ENCODE measurements around the gene PFDN5. TPM values are rescaled to one million over a fixed set of nuclear protein-coding genes. Genes with fewer than 3 reads are reported as not detected.

The PFDN5 gene
- total and polyA plus RNA-seq, 9 of the 15 experiments (the other 6 are each of a cell fraction or from before 2014, with no cell fraction given), result 361 to 1,636 (median 742) TPM

- peak; percentile 99 for TF ChIP-seq ZBTB7A (IDR thresholded peaks at IDR 0.05; ENCODE audit: borderline replicate concordance, control insufficient read depth, low read depth, low read length)
- peak; percentile 94 for TF ChIP-seq ZNF121 (CRISPR knock-in tag; conservative IDR thresholded peaks at IDR 0.05)
- 0 out of 2 replicates have a peak, but pooled peaks have one; percentile 50 for TF ChIP-seq DEAF1 (CRISPR knock-in tag; IDR thresholded peaks at IDR 0.05)
- TF ChIP-seq NCOR1 (IDR thresholded peaks at IDR 0.05), result peak; percentile 53
- peak; percentile 58; the same call in 1 of the 2 replicates for TF ChIP-seq LCOR (CRISPR knock-in tag; IDR thresholded peaks at IDR 0.05)
- TF ChIP-seq GATA2 (CRISPR knock-in tag; IDR thresholded peaks at IDR 0.05), result peak; percentile 37; the same call in 1 of the 2 replicates
- peak; percentile 77; the same call in 1 of the 2 replicates for TF ChIP-seq ZNF197 (CRISPR knock-in tag; IDR thresholded peaks at IDR 0.05; ENCODE audit: low read depth)
- TF ChIP-seq ZBTB12 (CRISPR knock-in tag; IDR thresholded peaks at IDR 0.05), result peak; percentile 38; the same call in 1 of the 2 replicates
- TF ChIP-seq THAP7 (CRISPR knock-in tag; IDR thresholded peaks at IDR 0.05), result no peak
- TF ChIP-seq ARID4B (CRISPR knock-in tag; IDR thresholded peaks at IDR 0.05), result peak; percentile 98
- no peak for TF ChIP-seq E4F1 (CRISPR knock-in tag; IDR thresholded peaks at IDR 0.05; ENCODE audit: borderline replicate concordance)
- TF ChIP-seq PCBP1 (IDR thresholded peaks at IDR 0.05; ENCODE audit: low read depth, low read length, poor library complexity, severe bottlenecking), result peak; percentile 63
- no peak for TF ChIP-seq ZSCAN32 (CRISPR knock-in tag; IDR thresholded peaks at IDR 0.05)
- TF ChIP-seq ATF7 (IDR thresholded peaks at IDR 0.05), result peak; percentile 62; the same call in 1 of the 2 replicates
- TF ChIP-seq FOXJ3 (CRISPR knock-in tag; IDR thresholded peaks at IDR 0.05), result no peak
- TF ChIP-seq MYBL2 (IDR thresholded peaks at IDR 0.05; ENCODE audit: low read depth), result peak; percentile 96
- TF ChIP-seq MYBL2 (CRISPR knock-in tag; IDR thresholded peaks at IDR 0.05; ENCODE audit: borderline replicate concordance), result no peak; the same call in 1 of the 2 replicates
These were observed 27.2 kb upstream of the PFDN5 start, which contains the start of gene ESPL1 (continued) for GRCh38 chr12:53267999-53268629.

All from K562 (cell line).